ENCODE measurements around the gene GP1BB. TPM values are rescaled to one million over a fixed set of nuclear protein-coding genes. Genes with fewer than 3 reads are reported as not detected.

GP1BB gene
- total and polyA plus RNA-seq, 2 of the 4 experiments (the other 2 are of a cell fraction) = 0.18 to 1.5 TPM

GRCh38 chr22:19694696-19695095 lies 28.6 kb upstream of the GP1BB start:
- Histone ChIP-seq H3K4me1 (ENCODE audit: control insufficient read depth, insufficient read depth, low read length) (no peaks in the 10 kb centered on the region; the same call in 1 of the 2 replicates), H4K20me1 (ENCODE audit: insufficient read depth, low read length) (no peaks in the 10 kb centered on the region), H3K9me1 (ENCODE audit: insufficient read depth, low read length) (no peaks in the 10 kb centered on the region; the same call in 1 of the 2 replicates), H2BK120ac (ENCODE audit: low read depth, low read length) (no peak overlapping the region), H3K9ac (ENCODE audit: low read depth, low read length) (no peak overlapping the region), H4K91ac (ENCODE audit: insufficient read depth, low read depth, low read length) (no peak overlapping the region), H3K14ac (replicated peaks; ENCODE audit: low read depth, low read length) (no peak overlapping the region), H3K27ac (ENCODE audit: insufficient read depth, low read length) (no peak overlapping the region), H2BK15ac (ENCODE audit: low read depth, low read length) (no peak overlapping the region), H4K8ac (ENCODE audit: low read depth in 2 of 2, low read length in 2 of 2) (no peak overlapping the region), H3K9me3 (ENCODE audit: control insufficient read depth, insufficient read depth, low read length) (no peaks in the 10 kb centered on the region), H3K27me3 (ENCODE audit: control insufficient read depth, insufficient read depth, low read length) (no peaks in the 10 kb centered on the region), H2AK5ac (ENCODE audit: low read depth, low read length) (no peak overlapping the region), H2BK20ac (ENCODE audit: low read depth, low read length) (no peak overlapping the region), H3K36me3 (ENCODE audit: control insufficient read depth, insufficient read depth, low read length) (no peaks in the 10 kb centered on the region), H3K4ac (ENCODE audit: low read depth, low read length) (no peak overlapping the region), H2AFZ (replicated peaks; ENCODE audit: low read length, poor library complexity) (no peak overlapping the region), H3K79me1 (ENCODE audit: low read depth in 1 of 2, low read length in 2 of 2) (no peaks in the 10 kb centered on the region), H2BK5ac (ENCODE audit: low read depth, low read length, poor library complexity, severe bottlenecking) (no peak overlapping the region), H2AK9ac (replicated peaks; ENCODE audit: low read depth, low read length, poor library complexity) (no peak overlapping the region), H4K5ac (ENCODE audit: low read depth, low read length) (no peak overlapping the region), H3K56ac (ENCODE audit: extremely low read depth, insufficient read depth, low read length) (no peak overlapping the region), H3K4me2 (ENCODE audit: low read depth, low read length) (no peak overlapping the region), H3K18ac (ENCODE audit: low read depth, low read length) (no peak overlapping the region), H3K4me3 (ENCODE audit: insufficient read depth, low read depth, low read length) (no peak overlapping the region), H3K23ac (ENCODE audit: low read depth, low read length) (no peak overlapping the region)
- BruUV-seq (replicated peaks) = no TSS peak
- in situ Hi-C loops (cut with MboI; ENCODE audit: low sequenced_read_pairs) (no loop called here), dilution Hi-C loops (cut with HindIII; ENCODE audit: low sequenced_read_pairs, unreplicated experiment) (no loop called here), intact Hi-C loops (cut with micrococcal nuclease) (no loop called here)
- ChIA-PET CTCF (no interaction called here), POLR2A (ENCODE audit: unreplicated experiment) (no interaction called here)
- WGBS, 2 experiments (ENCODE audit: extremely low coverage in 2 of 2, insufficient read length in 1 of 2) = 80% methylated on average over 7 of the region's 13 CpGs; no CpG with 5 or more reads in 1 of the 2 experiments
- DNase-seq (no peak), ATAC-seq (ENCODE audit: low read depth) (no peak)
- no peak for TF ChIP-seq RFX5 (IDR thresholded peaks at IDR 0.05; ENCODE audit: low read depth, low read length)
- TF ChIP-seq ELK1 (IDR thresholded peaks at IDR 0.05; ENCODE audit: borderline replicate concordance, low read depth, low read length) = no peak
- no peak for TF ChIP-seq CEBPB (IDR thresholded peaks at IDR 0.05; ENCODE audit: low read depth, low read length)
- TF ChIP-seq FOS (IDR thresholded peaks at IDR 0.05; ENCODE audit: low read depth, low read length) = no peak
- TF ChIP-seq USF2 (IDR thresholded peaks at IDR 0.05; ENCODE audit: low read depth, low read length) = no peak
- no peak for TF ChIP-seq MAZ (IDR thresholded peaks at IDR 0.05; ENCODE audit: borderline replicate concordance, low read depth, low read length)
- TF ChIP-seq NFE2L2 (IDR thresholded peaks at IDR 0.05; ENCODE audit: low read depth, low read length) = no peak
- no peak for TF ChIP-seq POLR2A (IDR thresholded peaks at IDR 0.05; ENCODE audit: low read depth, low read length)
- no peak for TF ChIP-seq BHLHE40 (IDR thresholded peaks at IDR 0.05; ENCODE audit: low read depth, low read length)
- TF ChIP-seq SMC3 (IDR thresholded peaks at IDR 0.05; ENCODE audit: low read depth, low read length) = no peak
- TF ChIP-seq RAD21 (IDR thresholded peaks at IDR 0.05; ENCODE audit: low read length) = no peak
- no peak for TF ChIP-seq MAFK (IDR thresholded peaks at IDR 0.05; ENCODE audit: low read depth, low read length)

Data from IMR-90 (cell line).